Measurements from ENCODE around the gene PBX3. TPM values are rescaled to one million over a fixed set of nuclear protein-coding genes. Genes with fewer than 3 reads are reported as not detected.

The PBX3 gene
- total RNA-seq, 1 experiment from 2014 or later, result 10.4 TPM

GRCh38 chr9:125746017-125746773 lies 978 bp upstream of the PBX3 start:
- in situ Hi-C loops (cut with HindIII; ENCODE audit: low pct_unique_long_range_greater_than_20kb, low sequenced_read_pairs), result no loop called here
- peak; percentile 97 for DNase-seq (ENCODE audit: low read depth, low spot score)

DNA sequence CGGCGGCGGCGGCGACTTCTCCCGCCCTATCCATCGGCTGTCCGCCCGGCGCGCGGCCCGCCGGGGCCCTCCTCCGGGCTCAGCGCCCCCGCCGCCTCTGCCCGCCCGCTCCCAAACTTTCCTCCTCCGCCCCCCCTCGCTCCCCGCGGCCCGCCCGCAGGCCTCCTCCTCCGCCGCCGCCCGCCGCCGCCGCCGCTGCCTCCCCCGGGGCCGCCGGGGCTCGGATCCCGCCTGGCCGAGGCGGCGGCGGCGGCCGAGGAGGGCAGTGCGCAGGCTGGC lies 460 bp upstream of the PBX3 start:
- in situ Hi-C loops (cut with HindIII; ENCODE audit: low pct_unique_long_range_greater_than_20kb, low sequenced_read_pairs), result no loop called here
- no peak for DNase-seq (ENCODE audit: low read depth, low spot score)

DNA sequence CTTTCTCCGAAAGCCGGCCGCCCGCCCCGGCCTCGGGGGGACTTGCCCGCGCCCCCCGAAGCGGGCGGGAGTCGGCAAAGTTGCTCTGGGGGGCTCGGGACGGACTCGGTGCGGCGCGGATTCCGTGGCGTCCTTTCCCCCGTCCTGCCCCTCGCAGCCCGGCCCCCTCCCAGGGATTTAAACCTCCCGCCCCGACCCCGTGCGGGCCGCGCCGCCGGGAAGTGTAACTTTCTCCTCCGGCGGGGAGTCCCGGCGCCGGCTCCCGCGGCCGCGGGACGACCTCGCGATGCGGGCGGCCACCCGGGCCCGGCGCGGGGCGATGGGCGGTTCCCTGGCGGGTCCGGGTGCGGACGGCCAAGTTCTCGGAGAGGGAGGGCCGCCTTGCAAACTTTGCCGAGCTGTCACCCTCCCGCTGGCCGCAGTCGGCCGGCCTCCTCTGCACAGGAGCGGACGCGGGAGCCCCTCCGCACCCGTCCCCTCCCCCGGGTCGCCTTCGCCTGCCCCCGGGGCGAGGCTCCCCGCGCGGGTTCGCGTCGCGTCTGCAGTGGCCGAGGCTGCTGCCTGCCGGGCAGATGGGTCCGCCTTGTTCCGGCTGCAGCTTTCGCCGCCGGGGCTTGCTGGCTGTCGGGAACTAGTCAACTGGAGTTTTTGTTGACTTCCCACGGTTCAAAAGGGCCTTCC lies 732 bp downstream of the PBX3 start:
- peak; percentile 13 for DNase-seq (ENCODE audit: low read depth, low spot score)
- in situ Hi-C loops (cut with HindIII; ENCODE audit: low pct_unique_long_range_greater_than_20kb, low sequenced_read_pairs), result no loop called here

- no peak for DNase-seq (ENCODE audit: low read depth, low spot score)
Observed at GRCh38 chr9:125748446-125749099, 1.4 kb downstream of the PBX3 start.

GRCh38 chr9:125749287-125749935 lies 2.2 kb downstream of the PBX3 start:
- in situ Hi-C loops (cut with HindIII; ENCODE audit: low pct_unique_long_range_greater_than_20kb, low sequenced_read_pairs), result no loop called here
- no peak for DNase-seq (ENCODE audit: low read depth, low spot score)

More at GRCh38 chr9:125748446-125749099, 1.4 kb downstream of the PBX3 start:
- in situ Hi-C loops (cut with HindIII; ENCODE audit: low pct_unique_long_range_greater_than_20kb, low sequenced_read_pairs), result no loop called here

GRCh38 chr9:125749951-125750626 lies 2.9 kb downstream of the PBX3 start:
- in situ Hi-C loops (cut with HindIII; ENCODE audit: low pct_unique_long_range_greater_than_20kb, low sequenced_read_pairs), result no loop called here
- DNase-seq (ENCODE audit: low read depth, low spot score), result no peak

DNA sequence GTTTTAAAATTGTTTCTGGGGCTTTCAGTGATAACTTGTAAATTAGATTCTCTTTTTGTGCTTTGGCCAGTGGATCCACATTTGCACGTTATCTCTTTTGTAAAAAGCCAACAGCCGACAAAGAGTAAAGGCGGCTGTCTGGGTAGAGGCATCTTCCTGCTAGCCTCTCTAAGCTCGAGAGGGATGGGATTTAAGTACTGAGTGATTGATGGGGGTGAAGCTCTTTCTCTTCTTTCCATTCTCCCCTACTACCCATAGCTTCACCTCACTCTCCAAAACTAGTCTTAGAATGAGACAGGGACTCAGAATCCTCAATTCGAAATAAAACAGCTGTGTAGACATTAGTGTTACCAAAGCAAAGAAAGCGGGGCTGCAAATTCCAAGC lies 3.4 kb downstream of the PBX3 start:
- in situ Hi-C loops (cut with HindIII; ENCODE audit: low pct_unique_long_range_greater_than_20kb, low sequenced_read_pairs), result no loop called here
- DNase-seq (ENCODE audit: low read depth, low spot score), result no peak

DNA sequence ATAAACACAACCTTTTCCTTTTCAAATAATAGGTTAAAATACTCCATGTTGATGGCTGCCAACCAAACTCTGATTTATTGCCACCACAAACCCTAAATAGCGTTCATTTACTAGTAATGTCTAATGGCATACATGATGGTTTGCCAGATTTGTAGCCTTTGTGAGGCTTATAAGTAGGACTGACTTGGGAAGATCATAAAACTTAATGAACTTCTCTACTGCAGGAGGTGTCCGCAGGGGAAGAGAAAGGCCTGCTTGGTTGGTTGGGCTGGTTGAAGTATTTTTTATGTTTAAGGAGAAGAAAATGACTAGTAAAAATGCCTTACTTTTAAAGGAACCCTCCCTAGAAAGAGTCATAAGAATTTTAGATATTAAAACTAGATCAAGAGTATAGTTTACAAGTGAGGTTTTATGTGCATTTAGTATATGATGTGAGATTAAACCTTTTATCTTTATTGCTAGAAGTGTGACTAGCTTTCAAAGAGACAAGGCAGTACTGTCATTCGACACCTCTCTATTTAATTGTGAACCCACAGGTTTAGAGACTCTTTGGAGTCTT lies 5.0 kb downstream of the PBX3 start:
- DNase-seq (ENCODE audit: low read depth, low spot score), result no peak
- in situ Hi-C loops (cut with HindIII; ENCODE audit: low pct_unique_long_range_greater_than_20kb, low sequenced_read_pairs), result no loop called here

GRCh38 chr9:125754096-125754495 lies 6.9 kb downstream of the PBX3 start:
- no peak for DNase-seq (ENCODE audit: low read depth, low spot score)
- in situ Hi-C loops (cut with HindIII; ENCODE audit: low pct_unique_long_range_greater_than_20kb, low sequenced_read_pairs), result no loop called here

DNA sequence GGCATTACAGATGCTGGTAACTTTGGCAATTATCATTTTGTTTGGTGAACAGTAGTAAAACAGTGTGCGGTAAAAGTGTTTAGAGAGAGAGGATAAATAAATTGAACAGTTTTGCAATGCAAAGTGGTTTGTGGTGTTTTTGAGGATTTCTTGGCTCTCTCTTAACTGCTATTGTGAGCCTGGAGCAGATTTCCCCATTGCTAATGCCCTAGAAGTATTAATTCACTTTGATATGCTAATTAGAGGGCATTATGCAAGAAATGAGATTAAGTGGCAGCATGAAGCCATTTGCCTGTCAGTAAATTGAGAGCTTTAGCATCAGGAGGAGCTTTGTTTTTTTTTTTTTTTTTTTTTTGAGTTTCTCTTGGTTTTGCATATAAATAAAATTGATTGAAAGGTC lies 8.2 kb downstream of the PBX3 start:
- in situ Hi-C loops (cut with HindIII; ENCODE audit: low pct_unique_long_range_greater_than_20kb, low sequenced_read_pairs), result no loop called here
- DNase-seq (ENCODE audit: low read depth, low spot score), result no peak

DNA sequence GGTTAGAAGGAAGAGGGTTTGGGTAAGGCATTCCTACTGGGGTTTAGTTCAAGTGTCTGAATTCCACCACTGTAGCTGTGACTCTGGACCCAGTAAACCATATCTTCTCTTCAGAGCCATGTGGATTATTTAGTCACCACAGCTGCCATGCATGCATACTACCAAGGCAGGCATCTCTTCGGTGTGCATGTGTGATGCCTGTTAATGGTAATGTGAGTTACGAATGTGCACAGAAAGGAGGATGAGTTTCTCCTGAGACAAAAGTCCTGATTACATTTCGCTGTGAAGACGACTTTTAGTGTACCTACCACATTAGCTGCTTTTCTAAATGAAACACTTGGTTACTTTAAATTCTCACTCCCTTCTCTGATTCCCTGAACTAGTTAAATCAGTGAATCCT lies 9.3 kb downstream of the PBX3 start:
- in situ Hi-C loops (cut with HindIII; ENCODE audit: low pct_unique_long_range_greater_than_20kb, low sequenced_read_pairs), result no loop called here
- no peak for DNase-seq (ENCODE audit: low read depth, low spot score)

GRCh38 chr9:125757834-125758233 lies 10.7 kb downstream of the PBX3 start:
- in situ Hi-C loops (cut with HindIII; ENCODE audit: low pct_unique_long_range_greater_than_20kb, low sequenced_read_pairs), result no loop called here
- DNase-seq (ENCODE audit: low read depth, low spot score), result no peak

DNA sequence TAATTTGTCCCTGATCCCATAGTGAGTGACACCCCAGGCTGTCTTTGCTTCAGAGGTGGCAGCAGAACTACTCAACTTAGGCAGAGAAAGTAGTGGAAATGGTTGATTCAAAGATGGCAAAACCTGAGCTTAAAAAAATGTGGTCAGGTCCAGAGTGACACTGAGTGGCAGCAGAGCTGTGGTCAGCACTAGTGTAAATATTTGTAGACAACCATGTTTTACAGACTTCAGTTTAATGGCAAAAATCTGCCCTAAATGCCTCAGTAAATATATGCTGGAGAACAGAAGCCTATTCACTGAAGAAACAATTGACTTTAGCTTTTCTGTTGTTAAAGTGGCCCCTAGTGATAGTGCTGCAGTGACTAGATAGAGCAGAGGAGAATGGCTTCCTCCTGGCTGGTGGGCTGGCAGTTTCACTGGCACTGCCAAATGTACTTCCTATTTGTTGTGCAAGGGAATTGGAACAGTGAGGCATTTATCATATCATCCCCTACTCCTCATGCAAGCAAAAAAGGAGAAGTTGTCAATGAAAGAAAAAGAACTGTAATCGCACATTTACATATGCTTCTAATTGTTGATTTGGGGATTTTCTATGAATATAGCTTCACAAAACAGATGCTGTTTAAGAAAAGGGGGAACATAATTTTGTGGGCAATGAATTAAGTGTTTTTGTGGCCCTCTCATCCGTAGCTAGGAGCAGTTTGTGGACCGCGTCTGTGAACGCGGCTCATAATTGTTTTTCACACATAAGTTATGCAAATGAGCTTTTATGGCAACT lies 12.0 kb downstream of the PBX3 start:
- in situ Hi-C loops (cut with HindIII; ENCODE audit: low pct_unique_long_range_greater_than_20kb, low sequenced_read_pairs), result no loop called here
- DNase-seq (ENCODE audit: low read depth, low spot score), result peak; percentile 60

GRCh38 chr9:125759764-125760129 lies 12.6 kb downstream of the PBX3 start:
- no peak for DNase-seq (ENCODE audit: low read depth, low spot score)
- in situ Hi-C loops (cut with HindIII; ENCODE audit: low pct_unique_long_range_greater_than_20kb, low sequenced_read_pairs), result no loop called here

GRCh38 chr9:125760537-125760936 lies 13.4 kb downstream of the PBX3 start:
- in situ Hi-C loops (cut with HindIII; ENCODE audit: low pct_unique_long_range_greater_than_20kb, low sequenced_read_pairs), result no loop called here
- DNase-seq (ENCODE audit: low read depth, low spot score), result no peak

DNA sequence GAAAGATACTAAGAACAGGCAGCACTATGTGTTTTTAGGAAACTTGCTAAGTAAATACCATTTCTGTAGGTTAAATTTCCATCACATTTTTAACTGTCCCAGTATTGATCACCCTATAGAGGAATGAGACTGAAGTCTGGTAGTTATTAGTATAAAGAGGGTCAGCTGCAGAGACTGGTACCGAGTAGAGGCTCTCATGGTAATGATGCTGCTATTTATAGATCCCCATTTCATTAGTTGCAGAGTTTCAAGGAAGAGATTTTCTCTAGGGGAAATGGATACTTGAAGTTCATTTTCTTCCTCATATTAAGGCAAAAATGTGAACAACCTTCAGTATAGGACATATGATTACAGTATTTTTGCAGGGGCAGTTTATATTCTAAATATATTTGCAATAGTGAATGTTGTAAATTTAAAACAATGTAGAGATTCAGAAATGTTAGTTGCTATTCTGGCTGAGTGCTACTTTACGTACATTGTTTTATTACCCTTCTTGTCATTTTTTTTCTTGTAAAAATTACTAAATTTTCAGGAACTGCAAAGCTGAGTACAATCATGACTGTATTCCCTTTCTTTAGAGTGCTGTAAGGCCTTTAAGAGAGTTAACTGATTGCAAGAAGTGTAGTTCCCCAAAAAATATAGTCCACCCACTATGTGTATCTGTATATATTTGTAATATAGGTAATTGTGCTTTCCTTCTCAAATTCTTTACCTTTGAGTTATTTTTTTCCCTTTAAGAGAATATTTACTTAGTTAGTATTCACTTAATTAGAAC lies 14.7 kb downstream of the PBX3 start:
- DNase-seq (ENCODE audit: low read depth, low spot score), result no peak
- in situ Hi-C loops (cut with HindIII; ENCODE audit: low pct_unique_long_range_greater_than_20kb, low sequenced_read_pairs), result no loop called here
